H9 (cell line): Measurements from ENCODE around the gene MIS18A. TPM values are rescaled to one million over a fixed set of nuclear protein-coding genes. Genes with fewer than 3 reads are reported as not detected.

ENCODE experiments used
- DNase-seq: peaks from one replicate; pipeline ENCODE4 v3.0.0-alpha.2; 2017
- H2AFZ ChIP-seq: one replicate; pipeline ENCODE4 v1.6.1; 2013; ENCODE audit warnings: mild to moderate bottlenecking, low read length, control low read depth, moderate library complexity
- H2AK5ac ChIP-seq: 2 replicates; pipeline ENCODE4 v1.6.1; 2013; ENCODE audit warnings: low read length, control low read depth, mixed read lengths; ENCODE audit not compliant: insufficient read length
- H2BK120ac ChIP-seq: one replicate; pipeline ENCODE4 v1.6.1; 2013; ENCODE audit warnings: low read depth, mild to moderate bottlenecking, low read length, control low read depth, inconsistent platforms; ENCODE audit not compliant: poor library complexity, severe bottlenecking
- H2BK12ac ChIP-seq: 2 replicates; pipeline ENCODE4 v1.6.1; 2013; ENCODE audit warnings: low read length, control low read depth, mixed read lengths, low read depth; ENCODE audit not compliant: insufficient read length
- H2BK15ac ChIP-seq: 2 replicates; pipeline ENCODE4 v1.6.1; 2013; ENCODE audit warnings: low read depth, low read length, control low read depth
- H2BK20ac ChIP-seq: one replicate; pipeline ENCODE4 v1.6.1; 2013; ENCODE audit warnings: low read depth, mild to moderate bottlenecking, low read length, control low read depth, inconsistent platforms; ENCODE audit not compliant: poor library complexity, severe bottlenecking
- H2BK5ac ChIP-seq: 2 replicates; pipeline ENCODE4 v1.6.1; 2013; ENCODE audit warnings: low read length, control low read depth, mixed read lengths; ENCODE audit not compliant: insufficient read length
- H3K14ac ChIP-seq: 2 replicates; pipeline ENCODE4 v1.6.1; 2013; ENCODE audit warnings: low read length, control low read depth; ENCODE audit not compliant: insufficient read depth
- H3K18ac ChIP-seq: 2 replicates; pipeline ENCODE4 v1.6.1; 2013; ENCODE audit warnings: low read depth, mild to moderate bottlenecking, mixed read lengths, low read length, control low read depth; ENCODE audit not compliant: insufficient read length
- H3K23ac ChIP-seq: 2 replicates; pipeline ENCODE4 v1.6.1; 2013; ENCODE audit warnings: low read length, control low read depth, mixed read lengths, low read depth; ENCODE audit not compliant: insufficient read length
- H3K23me2 ChIP-seq: 2 replicates; pipeline ENCODE4 v1.6.1; 2013; ENCODE audit warnings: low read depth, mild to moderate bottlenecking, mixed read lengths, low read length, control low read depth; ENCODE audit not compliant: insufficient read length, poor library complexity, severe bottlenecking
- H3K27ac ChIP-seq: 2 replicates; pipeline ENCODE4 v1.5.1; 2013; ENCODE audit warnings: low read length, control low read depth, mixed read lengths, low read depth; ENCODE audit not compliant: insufficient read length
- H3K27me3 ChIP-seq: 2 replicates; pipeline ENCODE4 v1.6.1; 2013; ENCODE audit warnings: low read length, control low read depth, inconsistent platforms; ENCODE audit not compliant: insufficient read depth
- H3K4ac ChIP-seq: 2 replicates; pipeline ENCODE4 v1.6.1; 2013; ENCODE audit warnings: low read depth, mild to moderate bottlenecking, control low read depth, inconsistent platforms, low read length, moderate library complexity
- H3K4me1 ChIP-seq: 2 replicates; pipeline ENCODE4 v1.6.1; 2013; ENCODE audit warnings: low read length, control low read depth, inconsistent platforms; ENCODE audit not compliant: insufficient read depth
- H3K4me2 ChIP-seq: 2 replicates; pipeline ENCODE4 v1.6.1; 2013; ENCODE audit warnings: low read length, control low read depth, mixed read lengths; ENCODE audit not compliant: insufficient read length, insufficient read depth
- H3K56ac ChIP-seq: 2 replicates; pipeline ENCODE4 v1.6.1; 2013; ENCODE audit warnings: low read depth, mild to moderate bottlenecking, mixed read lengths, low read length, control low read depth; ENCODE audit not compliant: insufficient read length
- H3K79me1 ChIP-seq: 2 replicates; pipeline ENCODE4 v1.6.1; 2013; ENCODE audit warnings: low read depth, mild to moderate bottlenecking, moderate library complexity, low read length, control low read depth, inconsistent platforms; ENCODE audit not compliant: insufficient read depth, poor library complexity, severe bottlenecking
- H3K79me2 ChIP-seq: 2 replicates; pipeline ENCODE4 v1.6.1; 2013; ENCODE audit warnings: low read length, control low read depth, inconsistent platforms; ENCODE audit not compliant: insufficient read depth
- H3K9ac ChIP-seq: 2 replicates; pipeline ENCODE4 v1.6.1; 2013; ENCODE audit warnings: low read length, control low read depth, mixed read lengths; ENCODE audit not compliant: insufficient read length; ENCODE audit errors: extremely low read depth
- H3K9me3 ChIP-seq: one replicate; pipeline ENCODE4 v1.6.1; 2013; ENCODE audit warnings: low read depth, low read length, inconsistent platforms; ENCODE audit not compliant: control insufficient read depth
- H3T11ph ChIP-seq: one replicate; pipeline ENCODE4 v1.6.1; 2013; ENCODE audit warnings: mild to moderate bottlenecking, low read length, control low read depth, inconsistent platforms
- H4K20me1 ChIP-seq: one replicate; pipeline ENCODE4 v1.6.1; 2013; ENCODE audit not compliant: control insufficient read depth, insufficient read length, insufficient read depth
- H4K5ac ChIP-seq: 2 replicates; pipeline ENCODE4 v1.6.1; 2013; ENCODE audit warnings: low read depth, mild to moderate bottlenecking, mixed read lengths, low read length, control low read depth; ENCODE audit not compliant: insufficient read length
- H4K8ac ChIP-seq: replicated peaks from 2 replicates; pipeline ENCODE4 v1.6.1; 2013; ENCODE audit warnings: low read length, control low read depth, mixed read lengths, low read depth; ENCODE audit not compliant: insufficient read length
- H4K91ac ChIP-seq: 2 replicates; pipeline ENCODE4 v1.6.1; 2013; ENCODE audit warnings: low read depth, mild to moderate bottlenecking, moderate library complexity, mixed read lengths, low read length, control low read depth; ENCODE audit not compliant: insufficient read length
- H3K27ac Mint-ChIP-seq, 3 experiments: 2 replicates in 2 of 3; 3 replicates in 1 of 3; pipeline ENCODE4 v1.8.0; 2020 to 2021; ENCODE audit warnings: mixed read lengths in 3 of 3, mild to moderate bottlenecking in 1 of 3, moderate library complexity in 1 of 3
- H3K27me3 Mint-ChIP-seq: 2 replicates; pipeline ENCODE4 v1.8.0; 2021; ENCODE audit warnings: low read depth, mild to moderate bottlenecking, moderate library complexity, mixed read lengths
- H3K36me3 Mint-ChIP-seq, 3 experiments: 2 replicates in 2 of 3; 3 replicates in 1 of 3; pipeline ENCODE4 v1.8.0; 2020 to 2021; ENCODE audit warnings: low read depth in 3 of 3, mixed read lengths in 3 of 3; ENCODE audit not compliant: insufficient read depth in 1 of 3
- H3K4me1 Mint-ChIP-seq, 2 experiments: 2 replicates each; pipeline ENCODE4 v1.8.0; 2020; ENCODE audit warnings: mixed read lengths in 2 of 2
- H3K4me3 Mint-ChIP-seq, 2 experiments: 2 replicates in 1 of 2; 3 replicates in 1 of 2; pipeline ENCODE4 v1.8.0; 2020 to 2021; ENCODE audit warnings: mild to moderate bottlenecking in 2 of 2, mixed read lengths in 2 of 2, moderate library complexity in 1 of 2
- H3K9me3 Mint-ChIP-seq, 2 experiments: 2 replicates in 1 of 2; 3 replicates in 1 of 2; pipeline ENCODE4 v1.8.0; 2020; ENCODE audit warnings: mild to moderate bottlenecking in 2 of 2, mixed read lengths in 2 of 2, moderate library complexity in 1 of 2
- CTCF ChIP-seq: fragments of 200-600 bp; sonication (generic); conservative IDR thresholded peaks from 3 replicates; pipeline ENCODE4 v1.8.0; 2021; ENCODE audit warnings: antibody characterized with exemption, mild to moderate bottlenecking
- WGBS: extraction: QIAGEN DNeasy Blood & Tissue Kit; methylation state at CpG from one replicate; pipeline ENCODE4 v1.1.7; 2013; ENCODE audit warnings: missing lambda C conversion rate, low lambda C conversion rate, mixed read lengths; ENCODE audit not compliant: insufficient read length; ENCODE audit errors: extremely low coverage; 5-methylcytosine and 5-hydroxymethylcytosine counted together
- total RNA-seq: library from RNA; stranded (reverse); gene quantifications from 2 replicates; pipeline ENCODE4 v1.2.1, GENCODE V29; 2021

MIS18A gene
- total RNA-seq, 1 experiment from 2014 or later, result 56.5 TPM

GRCh38 chr21:32240851-32241687, 37.8 kb downstream of the MIS18A start:
- H3K27ac Mint-ChIP-seq, result no peak overlapping the region
- H3K4me1 Mint-ChIP-seq, result peaks cover 4 to 12% of the 10 kb centered on the region in 2 experiments; a peak in 2 of 4 replicates
- H2BK20ac ChIP-seq, result no peak overlapping the region

More at GRCh38 chr21:32240851-32241687, 37.8 kb downstream of the MIS18A start:
- H2BK5ac ChIP-seq, result no peak overlapping the region
- H3K23me2 ChIP-seq, result no peaks in the 10 kb centered on the region
- H3K27me3 Mint-ChIP-seq, result peaks cover 6% of the 10 kb centered on the region
- H2BK12ac ChIP-seq, result no peak overlapping the region
- no peak overlapping the region for H3K4me2 ChIP-seq
- no peak overlapping the region for H4K8ac ChIP-seq
- H3K27ac ChIP-seq, result no peak overlapping the region
- no peak overlapping the region for H4K5ac ChIP-seq
- H3K4me1 ChIP-seq, result no peaks in the 10 kb centered on the region
- no peaks in the 10 kb centered on the region for H3K27me3 ChIP-seq
- peaks cover 0 to 6% (median 3%) of the 10 kb centered on the region in 3 experiments; a peak in 4 of 7 replicates for H3K36me3 Mint-ChIP-seq
- no peak overlapping the region for H3K4ac ChIP-seq
- no CpG with 5 or more reads among the region's 7 CpGs for WGBS
- no peak overlapping the region for H2BK120ac ChIP-seq
- H3K18ac ChIP-seq, result no peak overlapping the region
- H3K14ac ChIP-seq, result no peak overlapping the region
- H4K20me1 ChIP-seq, result no peaks in the 10 kb centered on the region
- H3K79me1 ChIP-seq, result no peaks in the 10 kb centered on the region
- H2AK5ac ChIP-seq, result no peak overlapping the region
- H2AFZ ChIP-seq, result no peak overlapping the region
- no peak overlapping the region for H4K91ac ChIP-seq
- H3K4me3 Mint-ChIP-seq, result no peak overlapping the region
- H3K9me3 Mint-ChIP-seq, result peaks cover 7 to 9% of the 10 kb centered on the region in 2 experiments; a peak in 4 of 5 replicates
- DNase-seq, result no peak
- no peaks in the 10 kb centered on the region for H3K9me3 ChIP-seq
- no peak overlapping the region for H2BK15ac ChIP-seq
- H3K56ac ChIP-seq, result no peak overlapping the region
- no peaks in the 10 kb centered on the region for H3K79me2 ChIP-seq
- no peak overlapping the region for H3K9ac ChIP-seq
- no peak overlapping the region for H3T11ph ChIP-seq
- no peak for TF ChIP-seq CTCF
- no peak overlapping the region for H3K23ac ChIP-seq
